GM23248 (cell line): ENCODE data around the gene SLC4A4.

Source experiments
- EZH2 ChIP-seq: fragments of 200-600 bp; sonication (generic); IDR thresholded peaks from 2 replicates; pipeline ENCODE4 v1.6.1; 2018; ENCODE audit warnings: antibody characterized with exemption, mild to moderate bottlenecking; ENCODE audit not compliant: insufficient read depth, poor library complexity, severe bottlenecking
- EZH2phosphoT487 ChIP-seq: fragments of 200-600 bp; sonication (generic); IDR thresholded peaks from 2 replicates; pipeline ENCODE4 v1.6.1; 2018; ENCODE audit warnings: antibody characterized with exemption, moderate library complexity, mild to moderate bottlenecking, low read depth; ENCODE audit not compliant: insufficient read depth

GRCh38 chr4:71426381-71427042, 87.7 kb downstream of the SLC4A4 start:
- TF ChIP-seq EZH2phosphoT487 (no peak), EZH2 (no peak)
